ENCODE measurements around the gene TET2. TPM values are rescaled to one million over a fixed set of nuclear protein-coding genes. Genes with fewer than 3 reads are reported as not detected.

The TET2 gene
- polyA plus RNA-seq, 1 experiment, result 6.9 TPM

DNA sequence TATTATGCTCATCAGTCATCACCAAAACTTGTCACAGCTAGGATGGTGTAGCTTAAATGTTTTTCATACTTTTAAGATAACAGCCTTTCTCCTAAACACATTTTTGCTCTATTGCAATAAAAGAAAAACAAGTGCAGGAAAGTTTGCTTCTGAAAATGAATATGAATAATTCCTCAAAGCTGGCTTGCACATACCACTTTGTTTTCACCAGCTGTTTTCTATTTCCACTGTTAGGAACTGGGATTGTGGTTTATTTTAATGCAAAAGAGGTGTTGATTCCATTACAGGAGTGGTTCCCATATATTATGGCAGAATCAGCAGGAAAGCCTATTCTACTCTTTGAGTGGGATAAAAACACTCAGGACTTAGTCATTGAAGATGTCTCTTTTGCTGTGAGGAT is 181.3 kb downstream of the TET2 start:
- no peak overlapping the region for H3K4me3 ChIP-seq (ENCODE audit: low read depth, low read length)
- TF ChIP-seq, protein P1, sequence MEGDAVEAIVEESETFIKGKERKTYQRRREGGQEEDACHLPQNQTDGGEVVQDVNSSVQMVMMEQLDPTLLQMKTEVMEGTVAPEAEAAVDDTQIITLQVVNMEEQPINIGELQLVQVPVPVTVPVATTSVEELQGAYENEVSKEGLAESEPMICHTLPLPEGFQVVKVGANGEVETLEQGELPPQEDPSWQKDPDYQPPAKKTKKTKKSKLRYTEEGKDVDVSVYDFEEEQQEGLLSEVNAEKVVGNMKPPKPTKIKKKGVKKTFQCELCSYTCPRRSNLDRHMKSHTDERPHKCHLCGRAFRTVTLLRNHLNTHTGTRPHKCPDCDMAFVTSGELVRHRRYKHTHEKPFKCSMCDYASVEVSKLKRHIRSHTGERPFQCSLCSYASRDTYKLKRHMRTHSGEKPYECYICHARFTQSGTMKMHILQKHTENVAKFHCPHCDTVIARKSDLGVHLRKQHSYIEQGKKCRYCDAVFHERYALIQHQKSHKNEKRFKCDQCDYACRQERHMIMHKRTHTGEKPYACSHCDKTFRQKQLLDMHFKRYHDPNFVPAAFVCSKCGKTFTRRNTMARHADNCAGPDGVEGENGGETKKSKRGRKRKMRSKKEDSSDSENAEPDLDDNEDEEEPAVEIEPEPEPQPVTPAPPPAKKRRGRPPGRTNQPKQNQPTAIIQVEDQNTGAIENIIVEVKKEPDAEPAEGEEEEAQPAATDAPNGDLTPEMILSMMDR (IDR thresholded peaks at IDR 0.05; ENCODE audit: insufficient read depth, low read depth, low read length), result no peak
- no peak for DNase-seq (ENCODE audit: low read depth)
- H3K36me3 ChIP-seq (ENCODE audit: control insufficient read depth, insufficient read depth, low read length), result no peaks in the 10 kb centered on the region
- no peaks in the 10 kb centered on the region for H3K27me3 ChIP-seq (ENCODE audit: control insufficient read depth, insufficient read depth, low read length)
- CTCF ChIA-PET, result interaction anchor here (1.4 kb wide), 1 partner anchor 12 kb away, joined by 4 read pairs; no protein-coding TSS in a partner anchor
- POLR2A ChIA-PET, result no interaction called here

- CTCF ChIA-PET, result interaction anchor here (1.4 to 1.6 kb wide), 2 partner anchors 13 to 15 kb away, joined by 4 to 5 read pairs; no protein-coding TSS in a partner anchor
- POLR2A ChIA-PET, result no interaction called here
- TF ChIP-seq, protein P1 (IDR thresholded peaks at IDR 0.05; ENCODE audit: insufficient read depth, low read depth, low read length), result no peak
- no peak for DNase-seq (ENCODE audit: low read depth)
- H3K27me3 ChIP-seq (ENCODE audit: control insufficient read depth, insufficient read depth, low read length), result no peaks in the 10 kb centered on the region
- H3K36me3 ChIP-seq (ENCODE audit: control insufficient read depth, insufficient read depth, low read length), result no peaks in the 10 kb centered on the region
- no peak overlapping the region for H3K4me3 ChIP-seq (ENCODE audit: low read depth, low read length)
Measured at GRCh38 chr4:105329081-105329480, 182.4 kb downstream of the TET2 start.

Small RNA genes within 50 kb of the gene (small RNA-seq; reads per million reads assigned to genes)
- gene RF00322 (ENCODE audit: insufficient read length, low read depth, low replicate concordance) (not detected), gene RN7SL89P (ENCODE audit: insufficient read length, low read depth, low replicate concordance) (not detected)
